Right atrium auricular region (tissue), 2 donors: ENCODE data around the gene CCK. TPM values are rescaled to one million over a fixed set of nuclear protein-coding genes. Genes with fewer than 3 reads are reported as not detected.

Source experiments
- DNase-seq: peaks from one replicate; pipeline ENCODE4 v3.0.0-alpha.2; 2019; ENCODE audit warnings: low spot score
- H3K27ac ChIP-seq, 2 donors: fragments of 200-600 bp; sonication (generic); 1 replicate in 1 of 2; 2 replicates in 1 of 2; pipeline ENCODE4 v1.5.1; 2016 to 2019
- H3K27me3 ChIP-seq, 2 donors: fragments of 200-600 bp; sonication (generic); one replicate each; pipeline versions ENCODE4 v1.5.1 to v1.6.0; 2017 to 2019
- H3K36me3 ChIP-seq: fragments of 200-600 bp; sonication (generic); one replicate; pipeline ENCODE4 v1.5.1; 2016
- H3K4me1 ChIP-seq, 2 donors: fragments of 200-600 bp; sonication (generic); one replicate each; pipeline versions ENCODE4 v1.5.1 to v1.6.0; 2017 to 2019
- H3K4me3 ChIP-seq, 2 donors: fragments of 200-600 bp; sonication (generic); 1 replicate in 1 of 2; 2 replicates in 1 of 2; pipeline ENCODE4 v1.5.1; 2017 to 2019; ENCODE audit warnings: mild to moderate bottlenecking in 1 of 2, moderate library complexity in 1 of 2
- H3K9me3 ChIP-seq, 2 donors: fragments of 200-600 bp; sonication (generic); one replicate each; pipeline ENCODE4 v1.5.1; 2019
- CTCF ChIP-seq, 2 donors: fragments of 200-600 bp; sonication (generic); IDR thresholded peaks; one replicate each; pipeline ENCODE4 v1.5.1; 2019; ENCODE audit warnings: antibody characterized with exemption in 2 of 2
- total RNA-seq, 2 donors: library from RNA; depleted of rRNA; stranded (reverse); fragments of >200 nt; gene quantifications; one replicate each; pipeline ENCODE4 v1.1.0, GENCODE V29; 2016

Gene CCK
- total RNA-seq, 2 donors from 2014 or later: not detected

- Histone ChIP-seq H3K4me3 (no peak overlapping the region), H3K27me3 (no peaks in the 10 kb centered on the region), H3K27ac (no peak overlapping the region), H3K4me1 (no peaks in the 10 kb centered on the region), H3K36me3 (no peaks in the 10 kb centered on the region), H3K9me3 (no peaks in the 10 kb centered on the region)
- no peak for DNase-seq
- TF ChIP-seq CTCF (IDR thresholded peaks at IDR 0.05): no peak
Measured at GRCh38 chr3:42275217-42275616, 9.2 kb upstream of the CCK start.

DNA sequence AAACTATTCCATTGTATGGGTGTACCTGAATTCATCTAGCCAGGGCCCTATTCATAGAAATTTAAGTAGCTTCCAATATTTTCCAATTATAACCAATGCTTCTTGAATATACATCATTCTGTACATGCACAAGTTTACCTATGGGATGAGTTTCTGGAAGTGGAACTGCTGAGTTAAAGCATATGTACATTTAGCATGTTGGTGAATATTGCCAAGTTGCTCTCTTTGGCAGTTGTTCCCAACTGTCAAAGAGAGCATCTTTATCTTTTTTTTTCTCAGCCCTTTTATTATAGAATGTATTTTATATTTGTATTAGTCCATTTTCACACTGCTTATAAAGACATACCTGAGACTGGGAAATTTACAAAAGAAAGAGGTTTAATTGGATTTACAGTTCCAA is 8.3 kb upstream of the CCK start:
- Histone ChIP-seq H3K36me3 (no peaks in the 10 kb centered on the region), H3K9me3 (no peaks in the 10 kb centered on the region), H3K27ac (no peak overlapping the region), H3K4me3 (no peak overlapping the region), H3K4me1 (no peaks in the 10 kb centered on the region), H3K27me3 (no peaks in the 10 kb centered on the region)
- DNase-seq: no peak
- TF ChIP-seq CTCF (IDR thresholded peaks at IDR 0.05): no peak

DNA sequence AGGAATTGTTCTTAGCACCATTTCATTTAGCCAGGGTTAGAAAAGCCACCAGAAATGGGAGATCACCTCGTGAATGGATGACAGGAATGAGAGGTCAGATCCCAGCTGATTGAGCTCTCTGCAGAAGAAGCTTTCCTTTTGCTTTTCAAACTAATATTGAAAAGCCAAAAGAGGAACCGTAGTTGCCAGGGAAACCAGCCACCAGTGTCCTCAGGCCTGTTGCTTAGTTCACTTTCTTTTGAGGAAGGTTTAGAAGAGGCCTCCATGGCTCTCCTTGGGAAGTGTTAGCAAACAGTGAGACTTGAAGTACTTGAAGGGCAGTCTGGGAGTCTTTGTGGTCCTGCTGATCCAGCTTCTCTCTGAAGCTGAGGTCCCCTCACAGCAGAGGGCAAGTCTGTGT is 7.4 kb upstream of the CCK start:
- TF ChIP-seq CTCF (IDR thresholded peaks at IDR 0.05): no peak
- Histone ChIP-seq H3K36me3 (no peaks in the 10 kb centered on the region), H3K27me3 (no peaks in the 10 kb centered on the region), H3K9me3 (no peaks in the 10 kb centered on the region), H3K4me1 (no peaks in the 10 kb centered on the region), H3K4me3 (no peak overlapping the region), H3K27ac (no peak overlapping the region)
- no peak for DNase-seq

DNA sequence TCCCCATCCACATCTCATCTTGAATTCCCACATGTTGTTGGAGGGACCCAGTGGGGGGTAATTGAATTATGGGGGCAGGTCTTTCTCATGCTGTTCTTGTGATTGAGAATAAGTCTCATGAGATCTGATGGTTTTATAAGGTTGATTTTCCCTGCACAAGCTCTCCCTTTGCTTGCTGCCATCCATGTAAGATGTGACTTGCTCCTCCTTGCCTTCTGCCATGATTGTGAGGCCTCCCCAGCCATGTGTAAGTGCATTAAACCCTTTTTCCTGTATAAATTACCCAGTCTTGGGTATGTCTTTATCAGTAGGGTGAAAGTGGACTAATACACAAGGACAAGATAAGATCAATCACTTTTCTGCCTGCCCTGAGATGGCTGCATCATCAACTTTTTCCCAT is 5.8 kb upstream of the CCK start:
- no peak for DNase-seq
- H3K27ac ChIP-seq: no peak overlapping the region
- H3K9me3 ChIP-seq: no peaks in the 10 kb centered on the region
- no peaks in the 10 kb centered on the region for H3K4me1 ChIP-seq
- TF ChIP-seq CTCF (IDR thresholded peaks at IDR 0.05): no peak
- H3K27me3 ChIP-seq: no peaks in the 10 kb centered on the region
- H3K4me3 ChIP-seq: no peak overlapping the region
- H3K36me3 ChIP-seq: no peaks in the 10 kb centered on the region

GRCh38 chr3:42270561-42270960 is 4.6 kb upstream of the CCK start:
- no peaks in the 10 kb centered on the region for H3K36me3 ChIP-seq
- no peak overlapping the region for H3K27ac ChIP-seq
- no peak for DNase-seq
- no peak for TF ChIP-seq CTCF (IDR thresholded peaks at IDR 0.05)
- H3K4me1 ChIP-seq: peaks cover 0 to 3% of the 10 kb centered on the region in 2 donors
- peaks cover 3% of the 10 kb centered on the region in 2 donors for H3K27me3 ChIP-seq
- no peaks in the 10 kb centered on the region for H3K9me3 ChIP-seq
- H3K4me3 ChIP-seq: no peak overlapping the region

- no peak overlapping the region for H3K4me3 ChIP-seq
- H3K27me3 ChIP-seq: peaks cover 10 to 12% of the 10 kb centered on the region in 2 donors
- no peak for TF ChIP-seq CTCF (IDR thresholded peaks at IDR 0.05)
- H3K27ac ChIP-seq: no peak overlapping the region
- peaks cover 0 to 12% of the 10 kb centered on the region in 2 donors for H3K4me1 ChIP-seq
- DNase-seq: no peak
- no peaks in the 10 kb centered on the region for H3K9me3 ChIP-seq
- H3K36me3 ChIP-seq: no peaks in the 10 kb centered on the region
Measured at GRCh38 chr3:42269647-42270046, 3.7 kb upstream of the CCK start.
